HepG2 (cell line): ENCODE data around the gene ZFPL1.

ENCODE experiments used
- AHR ChIP-seq: IDR thresholded peaks from 2 replicates; pipeline ENCODE4 v1.6.1; 2018; ENCODE audit warnings: missing genetic modification reagents, missing compliant biosample characterization
- BHLHE40 ChIP-seq: IDR thresholded peaks from 2 replicates; pipeline ENCODE4 v1.6.1; 2011; ENCODE audit warnings: low read length, improper control_type of control experiment
- CREM ChIP-seq, 2 experiments: sonication (generic) in 1 of 2; formaldehyde crosslinking in 1 of 2; IDR thresholded peaks; 2 replicates each; pipeline versions ENCODE4 v1.4.0 to v1.6.1; 2016 to 2020; ENCODE audit warnings: antibody characterized with exemption in 1 of 2, mild to moderate bottlenecking in 1 of 2, missing genetic modification reagents in 1 of 2
- EP300 ChIP-seq, 3 experiments: sonication (generic) in 1 of 3; formaldehyde crosslinking in 1 of 3; IDR thresholded peaks; 2 replicates each; pipeline versions ENCODE4 v1.5.1 to v1.6.1; 2011 to 2020; ENCODE audit warnings: low read depth in 2 of 3, low read length in 2 of 3, borderline replicate concordance in 1 of 3, improper control_type of control experiment in 1 of 3, mild to moderate bottlenecking in 1 of 3, missing genetic modification reagents in 1 of 3, moderate library complexity in 1 of 3
- GLI4 ChIP-seq: sonication (generic); formaldehyde crosslinking; IDR thresholded peaks from 2 replicates; pipeline ENCODE4 v1.5.1; 2020; ENCODE audit warnings: missing genetic modification reagents, mild to moderate bottlenecking, moderate library complexity, borderline replicate concordance
- KDM2A ChIP-seq: sonication (generic); formaldehyde crosslinking; IDR thresholded peaks from 2 replicates; pipeline ENCODE4 v1.4.0; 2020; ENCODE audit warnings: low read depth, missing genetic modification reagents, borderline replicate concordance
- POLR2A ChIP-seq, 2 experiments: IDR thresholded peaks; 2 replicates each; pipeline ENCODE4 v1.6.1; 2011; ENCODE audit warnings: low read depth in 2 of 2, low read length in 2 of 2, mild to moderate bottlenecking in 1 of 2, moderate library complexity in 1 of 2; ENCODE audit not compliant: insufficient read depth in 1 of 2
- SMARCC2 ChIP-seq: fragments of 450-650 bp; IDR thresholded peaks from 2 replicates; pipeline ENCODE4 v1.6.1; 2017; ENCODE audit warnings: antibody characterized with exemption, mild to moderate bottlenecking
- TARDBP ChIP-seq: sonication (generic); formaldehyde crosslinking; IDR thresholded peaks from 2 replicates; pipeline ENCODE4 v1.8.0; 2022; ENCODE audit warnings: mild to moderate bottlenecking, missing genetic modification reagents
- TBL1XR1 ChIP-seq: fragments of 150-350 bp; IDR thresholded peaks from 2 replicates; pipeline ENCODE4 v1.6.1; 2014; ENCODE audit warnings: borderline replicate concordance, low read length; ENCODE audit not compliant: partially characterized antibody
- YEATS2 ChIP-seq: sonication (generic); formaldehyde crosslinking; IDR thresholded peaks from 2 replicates; pipeline ENCODE4 v1.4.0; 2020; ENCODE audit warnings: missing genetic modification reagents, borderline replicate concordance
- TF ChIP-seq, protein P1 (sequence below): sonication (generic); formaldehyde crosslinking; IDR thresholded peaks from 2 replicates; pipeline ENCODE4 v1.5.0; 2020; ENCODE audit warnings: mild to moderate bottlenecking, missing genetic modification reagents, moderate library complexity
- TF ChIP-seq, protein P2 (sequence below): IDR thresholded peaks from 2 replicates; pipeline ENCODE4 v1.6.1; 2016

DNA sequence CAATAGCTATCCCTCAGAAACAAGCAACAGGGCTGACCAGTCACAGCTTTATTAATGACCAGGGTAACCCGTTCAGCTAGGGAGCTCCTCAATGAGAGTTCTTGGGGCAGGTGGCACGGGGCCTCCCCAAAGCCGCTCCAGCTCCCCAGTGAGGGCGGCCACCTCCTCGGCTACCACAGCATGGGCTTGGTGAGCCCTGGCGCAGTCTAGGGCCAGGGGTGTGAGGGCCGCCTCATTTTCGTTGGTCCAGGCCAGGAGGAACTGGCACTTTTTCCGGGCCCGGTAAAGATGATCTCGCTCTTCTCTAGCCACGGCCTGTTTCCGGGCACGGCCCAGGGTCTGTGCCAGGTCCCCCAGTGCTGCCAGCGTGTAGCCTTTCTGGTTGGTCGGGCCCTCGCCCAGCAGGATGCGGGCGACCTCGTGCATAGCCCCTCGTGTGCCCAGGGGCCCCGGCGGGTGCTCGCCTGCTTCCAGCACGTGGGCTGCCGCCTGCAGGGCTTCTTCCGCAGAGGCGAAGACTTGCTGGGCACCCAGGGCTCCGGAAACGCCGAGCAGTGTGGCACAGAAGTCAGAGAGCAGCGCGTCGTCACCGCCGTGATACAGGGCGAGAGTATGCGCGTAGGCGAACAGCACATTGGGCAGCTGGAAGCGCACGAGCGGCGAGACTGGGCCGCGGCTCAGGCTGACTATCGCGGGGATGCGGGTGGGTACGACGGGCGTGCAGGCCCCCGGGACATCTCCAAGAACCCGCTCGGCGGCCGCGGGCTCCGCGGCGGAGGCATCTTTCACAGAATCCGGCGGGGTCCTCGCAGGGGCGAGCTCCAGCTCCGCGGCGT, 32.6 kb downstream of the ZFPL1 start:
- TF ChIP-seq, protein P1, sequence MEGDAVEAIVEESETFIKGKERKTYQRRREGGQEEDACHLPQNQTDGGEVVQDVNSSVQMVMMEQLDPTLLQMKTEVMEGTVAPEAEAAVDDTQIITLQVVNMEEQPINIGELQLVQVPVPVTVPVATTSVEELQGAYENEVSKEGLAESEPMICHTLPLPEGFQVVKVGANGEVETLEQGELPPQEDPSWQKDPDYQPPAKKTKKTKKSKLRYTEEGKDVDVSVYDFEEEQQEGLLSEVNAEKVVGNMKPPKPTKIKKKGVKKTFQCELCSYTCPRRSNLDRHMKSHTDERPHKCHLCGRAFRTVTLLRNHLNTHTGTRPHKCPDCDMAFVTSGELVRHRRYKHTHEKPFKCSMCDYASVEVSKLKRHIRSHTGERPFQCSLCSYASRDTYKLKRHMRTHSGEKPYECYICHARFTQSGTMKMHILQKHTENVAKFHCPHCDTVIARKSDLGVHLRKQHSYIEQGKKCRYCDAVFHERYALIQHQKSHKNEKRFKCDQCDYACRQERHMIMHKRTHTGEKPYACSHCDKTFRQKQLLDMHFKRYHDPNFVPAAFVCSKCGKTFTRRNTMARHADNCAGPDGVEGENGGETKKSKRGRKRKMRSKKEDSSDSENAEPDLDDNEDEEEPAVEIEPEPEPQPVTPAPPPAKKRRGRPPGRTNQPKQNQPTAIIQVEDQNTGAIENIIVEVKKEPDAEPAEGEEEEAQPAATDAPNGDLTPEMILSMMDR = no peak
- TF ChIP-seq SMARCC2 (no peak), CREM (IDR thresholded peaks at IDR 0.05) (no peak), CREM (CRISPR knock-in tag; IDR thresholded peaks at IDR 0.05) (no peak), TARDBP (CRISPR knock-in tag) (no peak), EP300 (IDR thresholded peaks at IDR 0.05; ENCODE audit: low read depth in 2 of 2, low read length in 2 of 2) (no peak), EP300 (CRISPR knock-in tag; IDR thresholded peaks at IDR 0.05; ENCODE audit: borderline replicate concordance) (no peak), AHR (no peak), YEATS2 (no peak), KDM2A (CRISPR knock-in tag) (peak; percentile 1; the same call in 1 of the 2 replicates), POLR2A (IDR thresholded peaks at IDR 0.05; ENCODE audit: insufficient read depth in 1 of 2, low read depth in 2 of 2, low read length in 2 of 2) (no peak), TBL1XR1 (no peak), GLI4 (CRISPR knock-in tag) (no peak), BHLHE40 (no peak)
- TF ChIP-seq, protein P2, sequence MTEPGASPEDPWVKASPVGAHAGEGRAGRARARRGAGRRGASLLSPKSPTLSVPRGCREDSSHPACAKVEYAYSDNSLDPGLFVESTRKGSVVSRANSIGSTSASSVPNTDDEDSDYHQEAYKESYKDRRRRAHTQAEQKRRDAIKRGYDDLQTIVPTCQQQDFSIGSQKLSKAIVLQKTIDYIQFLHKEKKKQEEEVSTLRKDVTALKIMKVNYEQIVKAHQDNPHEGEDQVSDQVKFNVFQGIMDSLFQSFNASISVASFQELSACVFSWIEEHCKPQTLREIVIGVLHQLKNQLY (CRISPR knock-in tag) = no peak
